PC-3 (cell line): ENCODE measurements around the gene ADARB2. TPM values are rescaled to one million over a fixed set of nuclear protein-coding genes. Genes with fewer than 3 reads are reported as not detected.

ENCODE experiments used
- ATAC-seq: fragments of 200-7000 bp; cut with Tn5 transposase; 2 replicates; pipeline ENCODE4 v1.9.1; 2020; ENCODE audit warnings: mild to moderate bottlenecking, moderate library complexity
- BruUV-seq: library from RNA; stranded (reverse); fragments of 400-500 nt; replicated peaks from 2 replicates; lab custom pipeline; 2021; lab: Mats Ljungman, UMichigan
- CTCF ChIA-PET: fragments of 300-600 bp; sonication (Branson Sonifier 250); formaldehyde crosslinking; loops from one replicate; lab custom pipeline; 2022; ENCODE audit warnings: antibody characterized with exemption; lab: Charles Lee
- POLR2A ChIA-PET: fragments of 300-600 bp; sonication (Branson Sonifier 250); formaldehyde crosslinking; loops from one replicate; lab custom pipeline; 2022; ENCODE audit warnings: antibody characterized with exemption; ENCODE audit not compliant: unreplicated experiment; lab: Charles Lee
- DNase-seq: peaks from one replicate; pipeline ENCODE4 v3.0.0-alpha.2; 2015
- H2AFZ ChIP-seq: fragments of 300-600 bp; sonication (generic); 2 replicates; pipeline ENCODE4 v1.6.0; 2016; ENCODE audit warnings: antibody characterized with exemption, low read length
- H3F3A ChIP-seq: fragments of 300-600 bp; sonication (generic); one replicate; pipeline ENCODE4 v1.6.0; 2017; ENCODE audit warnings: antibody characterized with exemption, low read length, control low read depth, mild to moderate bottlenecking; ENCODE audit not compliant: unreplicated experiment
- H3K27ac ChIP-seq: fragments of 300-600 bp; sonication (generic); 2 replicates; pipeline ENCODE4 v1.5.1; 2016; ENCODE audit warnings: mild to moderate bottlenecking, low read length
- H3K27me3 ChIP-seq: fragments of 300-600 bp; sonication (generic); 2 replicates; pipeline ENCODE4 v1.6.1; 2016; ENCODE audit warnings: low read length, mixed read lengths
- H3K36me3 ChIP-seq: fragments of 300-600 bp; sonication (generic); 2 replicates; pipeline ENCODE4 v1.6.1; 2016; ENCODE audit warnings: low read depth, mixed run types, low read length, mixed read lengths
- H3K4me1 ChIP-seq: fragments of 300-600 bp; sonication (generic); 2 replicates; pipeline ENCODE4 v1.5.1; 2016; ENCODE audit warnings: low read length; ENCODE audit not compliant: insufficient read depth
- H3K4me2 ChIP-seq: fragments of 300-600 bp; sonication (generic); 2 replicates; pipeline ENCODE4 v1.6.0; 2016; ENCODE audit warnings: low read length
- H3K4me3 ChIP-seq: fragments of 300-600 bp; sonication (generic); 2 replicates; pipeline ENCODE4 v1.5.1; 2016; ENCODE audit warnings: mild to moderate bottlenecking, low read length, mixed read lengths
- H3K79me2 ChIP-seq: fragments of 300-600 bp; sonication (generic); 2 replicates; pipeline ENCODE4 v1.6.1; 2017; ENCODE audit warnings: low read length, mixed read lengths
- H3K9ac ChIP-seq: fragments of 300-600 bp; sonication (generic); 2 replicates; pipeline ENCODE4 v1.6.0; 2016; ENCODE audit warnings: mild to moderate bottlenecking, low read length
- H3K9me2 ChIP-seq: fragments of 300-600 bp; sonication (generic); replicated peaks from 2 replicates; pipeline ENCODE4 v1.6.1; 2016; ENCODE audit warnings: mixed run types, low read length, mixed read lengths
- H3K9me3 ChIP-seq: fragments of 300-600 bp; sonication (generic); 2 replicates; pipeline ENCODE4 v1.6.1; 2016; ENCODE audit warnings: low read length, mixed read lengths
- H4K20me1 ChIP-seq: fragments of 300-600 bp; sonication (generic); 2 replicates; pipeline ENCODE4 v1.6.1; 2016; ENCODE audit warnings: low read length, mixed read lengths
- EZH2 ChIP-seq: fragments of 300-600 bp; sonication (generic); IDR thresholded peaks from one replicate; pipeline ENCODE4 v1.6.1; 2017; ENCODE audit warnings: antibody characterized with exemption, mild to moderate bottlenecking, low read length; ENCODE audit not compliant: unreplicated experiment
- EZH2phosphoT487 ChIP-seq: fragments of 300-600 bp; sonication (generic); IDR thresholded peaks from 2 replicates; pipeline ENCODE4 v1.6.1; 2018; ENCODE audit warnings: mild to moderate bottlenecking, antibody characterized with exemption, low read length, borderline replicate concordance
- intact Hi-C: fragments of 100-400 bp; cut with micrococcal nuclease; formaldehyde crosslinking; loops from 2 replicates; pipeline ENCODE4 v1.9.0; 2023
- total RNA-seq: library from RNA; depleted of rRNA; stranded (reverse); fragments of >200 nt; gene quantifications from 2 replicates; pipeline ENCODE4 v1.2.3, GENCODE V29; 2014
- TF ChIP-seq, protein P1 (sequence below): fragments of 300-600 bp; sonication (generic); conservative IDR thresholded peaks from 2 replicates; pipeline ENCODE4 v1.5.1; 2017; ENCODE audit warnings: antibody characterized with exemption, low read depth, mild to moderate bottlenecking, low read length

Gene ADARB2
- total RNA-seq, 1 experiment from 2014 or later, result not detected

DNA sequence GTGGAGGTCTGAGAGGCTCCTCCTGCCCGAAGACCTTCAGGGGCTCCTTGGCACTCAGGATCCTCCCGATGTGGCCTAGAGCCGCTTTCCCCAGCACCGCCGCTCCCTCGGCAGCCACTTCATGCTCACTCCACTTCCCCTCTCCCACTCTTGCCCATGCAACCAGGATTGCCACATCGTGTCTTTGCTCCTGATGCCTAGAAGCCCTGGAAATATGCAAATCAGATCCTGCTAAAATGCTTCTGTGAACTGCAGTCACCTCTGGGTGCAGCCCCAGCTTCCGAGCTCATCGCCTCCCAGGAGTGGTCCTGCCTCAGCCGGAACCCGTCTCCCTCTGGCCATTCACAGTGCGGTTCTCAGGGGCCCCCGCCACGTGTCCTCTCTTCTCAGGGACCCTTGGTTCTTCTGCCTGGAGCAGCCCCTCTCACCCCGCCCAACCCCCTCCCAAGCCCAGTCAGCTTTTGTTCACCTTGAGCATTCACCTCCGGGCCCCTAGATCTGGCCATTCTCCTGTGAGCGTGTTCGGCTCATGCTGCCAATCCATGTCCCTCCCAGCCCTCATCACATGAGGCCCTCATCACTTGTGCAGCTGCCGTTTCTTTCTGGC, 175.5 kb downstream of the ADARB2 start:
- no peak overlapping the region for H2AFZ ChIP-seq
- H3K4me1 ChIP-seq, result no peaks in the 10 kb centered on the region
- TF ChIP-seq, protein P1, sequence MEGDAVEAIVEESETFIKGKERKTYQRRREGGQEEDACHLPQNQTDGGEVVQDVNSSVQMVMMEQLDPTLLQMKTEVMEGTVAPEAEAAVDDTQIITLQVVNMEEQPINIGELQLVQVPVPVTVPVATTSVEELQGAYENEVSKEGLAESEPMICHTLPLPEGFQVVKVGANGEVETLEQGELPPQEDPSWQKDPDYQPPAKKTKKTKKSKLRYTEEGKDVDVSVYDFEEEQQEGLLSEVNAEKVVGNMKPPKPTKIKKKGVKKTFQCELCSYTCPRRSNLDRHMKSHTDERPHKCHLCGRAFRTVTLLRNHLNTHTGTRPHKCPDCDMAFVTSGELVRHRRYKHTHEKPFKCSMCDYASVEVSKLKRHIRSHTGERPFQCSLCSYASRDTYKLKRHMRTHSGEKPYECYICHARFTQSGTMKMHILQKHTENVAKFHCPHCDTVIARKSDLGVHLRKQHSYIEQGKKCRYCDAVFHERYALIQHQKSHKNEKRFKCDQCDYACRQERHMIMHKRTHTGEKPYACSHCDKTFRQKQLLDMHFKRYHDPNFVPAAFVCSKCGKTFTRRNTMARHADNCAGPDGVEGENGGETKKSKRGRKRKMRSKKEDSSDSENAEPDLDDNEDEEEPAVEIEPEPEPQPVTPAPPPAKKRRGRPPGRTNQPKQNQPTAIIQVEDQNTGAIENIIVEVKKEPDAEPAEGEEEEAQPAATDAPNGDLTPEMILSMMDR, result no peak
- TF ChIP-seq EZH2phosphoT487 (no peak), EZH2 (no peak)
- no peak overlapping the region for H3K27ac ChIP-seq
- H3K9me3 ChIP-seq, result no peaks in the 10 kb centered on the region
- no peak for ATAC-seq
- BruUV-seq, result no TSS peak
- no peak for DNase-seq
- no peaks in the 10 kb centered on the region for H3K9me2 ChIP-seq
- ChIA-PET CTCF (no interaction called here), POLR2A (no interaction called here)
- H3K4me2 ChIP-seq, result no peak overlapping the region
- no peaks in the 10 kb centered on the region for H3K36me3 ChIP-seq
- H3K79me2 ChIP-seq, result no peaks in the 10 kb centered on the region
- no peaks in the 10 kb centered on the region for H3K27me3 ChIP-seq
- H3K9ac ChIP-seq, result no peak overlapping the region
- H3K4me3 ChIP-seq, result no peak overlapping the region
- intact Hi-C loops, result no loop called here
- no peaks in the 10 kb centered on the region for H4K20me1 ChIP-seq
- no peaks in the 10 kb centered on the region for H3F3A ChIP-seq

DNA sequence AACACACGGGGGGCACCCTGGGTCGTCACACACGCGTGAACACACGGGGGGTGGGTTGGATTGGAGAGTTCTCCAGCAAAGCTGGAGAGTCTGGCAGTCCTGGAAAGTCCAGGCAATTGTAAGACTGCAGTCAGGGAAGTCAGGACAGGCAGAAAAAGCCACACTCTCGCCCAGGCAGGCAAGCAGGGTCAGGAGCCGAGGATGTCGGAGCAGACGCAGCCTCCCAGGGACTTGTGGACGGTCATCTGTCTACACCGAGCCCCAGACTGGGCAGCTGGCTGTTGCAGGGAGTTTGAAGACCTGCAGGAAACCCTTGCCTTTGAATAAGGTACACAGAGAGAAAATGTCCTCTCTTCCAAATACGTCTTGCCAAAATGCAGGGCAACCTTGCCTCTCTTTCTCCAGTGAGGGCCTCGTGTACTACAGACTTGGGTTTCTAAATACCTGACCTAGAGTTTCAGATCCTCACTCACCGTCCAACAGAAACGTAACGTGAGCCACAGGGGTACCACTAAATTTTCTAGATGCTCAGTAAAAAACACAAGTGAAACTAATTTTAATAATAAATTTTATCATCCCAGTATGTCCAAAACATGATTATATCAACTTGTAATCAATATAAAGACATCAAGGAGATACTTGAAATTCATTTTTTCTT, 176.7 kb downstream of the ADARB2 start:
- no peaks in the 10 kb centered on the region for H3K27me3 ChIP-seq
- no peak overlapping the region for H3K4me3 ChIP-seq
- H4K20me1 ChIP-seq, result no peaks in the 10 kb centered on the region
- H3K9me2 ChIP-seq, result no peaks in the 10 kb centered on the region
- H3K9me3 ChIP-seq, result no peaks in the 10 kb centered on the region
- POLR2A ChIA-PET, result no interaction called here
- H3K27ac ChIP-seq, result no peak overlapping the region
- H3F3A ChIP-seq, result no peaks in the 10 kb centered on the region
- intact Hi-C loops, result no loop called here
- H3K4me1 ChIP-seq, result no peaks in the 10 kb centered on the region
- CTCF ChIA-PET, result no interaction called here
- H3K4me2 ChIP-seq, result no peak overlapping the region
- H3K9ac ChIP-seq, result no peak overlapping the region
- ATAC-seq, result no peak
- no peak for TF ChIP-seq EZH2phosphoT487
- TF ChIP-seq, protein P1, result no peak
- no peaks in the 10 kb centered on the region for H3K79me2 ChIP-seq
- no peaks in the 10 kb centered on the region for H3K36me3 ChIP-seq
- BruUV-seq, result no TSS peak
- no peak overlapping the region for H2AFZ ChIP-seq
- DNase-seq, result no peak

DNA sequence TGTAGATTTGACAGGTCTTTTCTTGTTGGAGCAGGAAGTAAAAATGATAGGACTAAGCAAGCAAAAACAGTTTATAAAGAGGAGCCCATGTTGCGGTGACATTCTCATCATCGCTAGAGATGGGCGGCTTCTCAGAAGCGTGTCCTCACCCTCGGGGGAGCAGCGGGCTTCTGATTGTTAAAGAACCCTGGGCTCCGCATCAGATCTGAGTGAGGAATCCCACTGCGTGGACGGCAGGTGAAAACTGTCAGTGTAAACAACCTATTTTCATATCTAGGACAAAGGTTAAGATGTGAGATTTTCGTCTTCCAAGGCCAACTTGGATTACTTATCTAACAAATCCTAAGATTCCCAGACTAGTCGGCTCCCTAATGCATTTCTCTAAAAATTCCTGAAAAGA, 177.6 kb downstream of the ADARB2 start:
- H2AFZ ChIP-seq, result no peak overlapping the region
- no peaks in the 10 kb centered on the region for H3K9me2 ChIP-seq
- ATAC-seq (no peak), DNase-seq (no peak)
- TF ChIP-seq EZH2phosphoT487 (no peak), EZH2 (no peak)
- TF ChIP-seq, protein P1, result no peak
- no peaks in the 10 kb centered on the region for H3F3A ChIP-seq
- no peaks in the 10 kb centered on the region for H3K9me3 ChIP-seq
- no peak overlapping the region for H3K27ac ChIP-seq
- H3K9ac ChIP-seq, result no peak overlapping the region
- POLR2A ChIA-PET, result no interaction called here
- intact Hi-C loops, result no loop called here
- H3K27me3 ChIP-seq, result no peaks in the 10 kb centered on the region
- CTCF ChIA-PET, result no interaction called here
- no peaks in the 10 kb centered on the region for H4K20me1 ChIP-seq
- BruUV-seq, result no TSS peak
- H3K4me3 ChIP-seq, result no peak overlapping the region
- H3K4me2 ChIP-seq, result no peak overlapping the region
- H3K4me1 ChIP-seq, result no peaks in the 10 kb centered on the region
- H3K36me3 ChIP-seq, result no peaks in the 10 kb centered on the region
- H3K79me2 ChIP-seq, result no peaks in the 10 kb centered on the region
